Measurements from ENCODE around the gene ZNF564.
A peak's percentile ranks its signal among the peaks of the same experiment; 100 is the strongest.

The ZNF564 gene

DNA sequence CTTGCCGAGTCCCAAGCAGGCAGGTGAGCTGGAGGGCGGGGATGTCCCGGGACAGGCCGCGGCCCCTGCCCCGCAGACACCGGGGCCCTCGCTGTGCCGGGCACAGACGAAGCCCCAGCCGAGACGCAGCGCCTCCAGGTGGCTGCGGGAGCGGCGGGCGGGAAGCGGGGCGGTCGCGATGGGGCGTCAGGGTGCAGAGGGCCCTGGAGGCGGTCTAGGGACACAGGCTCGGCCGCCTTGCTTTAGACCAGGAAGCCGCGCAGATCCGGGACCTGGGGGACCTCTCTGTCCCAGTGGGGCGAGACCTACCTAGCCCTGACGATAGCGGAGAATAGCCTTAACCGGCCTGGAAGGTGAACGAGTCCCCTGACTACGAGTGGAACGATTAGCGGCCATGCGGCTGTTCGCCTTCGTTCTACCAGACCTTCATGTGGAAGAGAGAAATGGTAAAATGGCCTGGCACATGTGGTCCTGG, 4.2 kb upstream of the ZNF564 start:
- Histone ChIP-seq H3K27ac (no peak overlapping the region), H3K27me3 (peaks cover 6% of the 10 kb centered on the region), H3K4me3 (ENCODE audit: low read depth in 1 of 2, low read length in 1 of 2) (no peak overlapping the region), H3K9me3 (no peaks in the 10 kb centered on the region), H3K4me1 (ENCODE audit: control insufficient read depth in 1 of 2, insufficient read depth in 1 of 2, low read depth in 1 of 2, low read length in 1 of 2) (peaks cover 14 to 21% of the 10 kb centered on the region in 2 experiments), H3K36me3 (no peaks in the 10 kb centered on the region)
- TF ChIP-seq, protein P1, sequence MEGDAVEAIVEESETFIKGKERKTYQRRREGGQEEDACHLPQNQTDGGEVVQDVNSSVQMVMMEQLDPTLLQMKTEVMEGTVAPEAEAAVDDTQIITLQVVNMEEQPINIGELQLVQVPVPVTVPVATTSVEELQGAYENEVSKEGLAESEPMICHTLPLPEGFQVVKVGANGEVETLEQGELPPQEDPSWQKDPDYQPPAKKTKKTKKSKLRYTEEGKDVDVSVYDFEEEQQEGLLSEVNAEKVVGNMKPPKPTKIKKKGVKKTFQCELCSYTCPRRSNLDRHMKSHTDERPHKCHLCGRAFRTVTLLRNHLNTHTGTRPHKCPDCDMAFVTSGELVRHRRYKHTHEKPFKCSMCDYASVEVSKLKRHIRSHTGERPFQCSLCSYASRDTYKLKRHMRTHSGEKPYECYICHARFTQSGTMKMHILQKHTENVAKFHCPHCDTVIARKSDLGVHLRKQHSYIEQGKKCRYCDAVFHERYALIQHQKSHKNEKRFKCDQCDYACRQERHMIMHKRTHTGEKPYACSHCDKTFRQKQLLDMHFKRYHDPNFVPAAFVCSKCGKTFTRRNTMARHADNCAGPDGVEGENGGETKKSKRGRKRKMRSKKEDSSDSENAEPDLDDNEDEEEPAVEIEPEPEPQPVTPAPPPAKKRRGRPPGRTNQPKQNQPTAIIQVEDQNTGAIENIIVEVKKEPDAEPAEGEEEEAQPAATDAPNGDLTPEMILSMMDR (IDR thresholded peaks at IDR 0.05) = no peak

DNA sequence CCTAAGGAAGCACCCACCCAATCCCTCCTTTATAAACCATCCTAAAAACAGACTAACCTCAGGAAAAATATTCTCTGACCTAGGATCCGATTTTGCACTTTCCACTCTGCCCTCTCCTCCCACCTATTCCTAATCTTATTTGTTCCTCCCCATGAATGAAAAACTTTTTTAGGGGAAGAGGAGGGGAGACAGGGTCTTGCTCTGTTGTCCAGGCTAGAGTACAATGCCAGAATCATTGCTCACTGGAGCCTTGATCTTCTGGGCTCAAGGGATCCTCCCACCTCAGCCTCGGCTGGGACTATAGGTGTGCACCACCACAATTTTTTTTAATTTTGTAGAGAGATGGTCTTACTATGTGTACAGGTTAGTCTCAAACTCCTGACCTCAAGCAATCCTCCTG, 4.4 kb downstream of the ZNF564 start:
- no peak overlapping the region for H3K4me3 ChIP-seq (ENCODE audit: low read depth in 1 of 2, low read length in 1 of 2)
- peaks cover 12 to 17% of the 10 kb centered on the region in 2 experiments for H3K4me1 ChIP-seq (ENCODE audit: control insufficient read depth in 1 of 2, insufficient read depth in 1 of 2, low read depth in 1 of 2, low read length in 1 of 2)
- no peak overlapping the region for H3K27ac ChIP-seq
- no peaks in the 10 kb centered on the region for H3K27me3 ChIP-seq
- peaks cover 7% of the 10 kb centered on the region for H3K36me3 ChIP-seq
- TF ChIP-seq, protein P1 (IDR thresholded peaks at IDR 0.05) = no peak
- H3K9me3 ChIP-seq = no peaks in the 10 kb centered on the region

DNA sequence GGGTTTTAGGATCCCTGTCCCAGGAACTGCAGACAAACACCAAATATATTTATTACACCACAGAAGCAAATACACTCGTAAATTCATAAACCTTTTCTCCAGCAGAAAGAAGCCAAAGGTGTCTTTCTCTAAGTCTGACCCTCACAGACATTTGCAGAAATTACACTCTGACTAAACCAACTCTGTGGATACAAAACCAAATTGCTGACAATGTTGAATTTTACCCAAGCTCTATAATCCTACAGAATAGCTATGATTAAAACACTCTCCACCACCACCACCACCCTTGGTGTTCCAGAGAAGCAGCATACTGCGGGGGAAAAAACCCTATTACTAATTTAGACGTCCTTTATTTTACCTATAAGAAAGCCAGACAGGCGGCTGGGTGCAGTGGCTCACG, 5.2 kb downstream of the ZNF564 start:
- Histone ChIP-seq H3K4me3 (ENCODE audit: low read depth in 1 of 2, low read length in 1 of 2) (no peak overlapping the region), H3K36me3 (peaks cover 9% of the 10 kb centered on the region), H3K9me3 (no peaks in the 10 kb centered on the region), H3K4me1 (ENCODE audit: control insufficient read depth in 1 of 2, insufficient read depth in 1 of 2, low read depth in 1 of 2, low read length in 1 of 2) (peaks cover 8 to 17% of the 10 kb centered on the region in 2 experiments), H3K27me3 (no peaks in the 10 kb centered on the region), H3K27ac (no peak overlapping the region)
- TF ChIP-seq, protein P1 (IDR thresholded peaks at IDR 0.05) = no peak

DNA sequence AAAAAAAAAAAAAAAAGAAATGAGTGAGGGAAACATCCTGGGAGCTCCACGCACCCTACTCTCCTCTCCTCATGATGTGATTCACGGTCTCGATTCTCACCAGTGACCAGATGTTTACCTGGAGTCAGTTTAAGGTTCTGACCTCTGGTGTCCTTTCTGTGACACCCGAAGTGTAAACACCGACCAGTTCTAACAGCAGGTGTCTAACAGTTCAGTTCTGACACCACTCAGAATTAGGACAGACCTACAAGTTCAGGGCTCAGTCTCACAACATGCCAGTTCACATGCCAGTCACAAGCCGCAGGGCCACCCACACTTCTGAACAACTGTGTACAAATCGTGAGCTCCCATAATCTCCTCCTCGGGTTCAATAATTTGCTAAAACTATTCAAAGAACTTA, 6.0 kb downstream of the ZNF564 start:
- TF ChIP-seq, protein P1 (IDR thresholded peaks at IDR 0.05) = no peak
- H3K36me3 ChIP-seq = peaks cover 15% of the 10 kb centered on the region
- H3K9me3 ChIP-seq = no peaks in the 10 kb centered on the region
- no peak overlapping the region for H3K4me3 ChIP-seq (ENCODE audit: low read depth in 1 of 2, low read length in 1 of 2)
- H3K27me3 ChIP-seq = no peaks in the 10 kb centered on the region
- peaks cover 2 to 12% of the 10 kb centered on the region in 2 experiments for H3K4me1 ChIP-seq (ENCODE audit: control insufficient read depth in 1 of 2, insufficient read depth in 1 of 2, low read depth in 1 of 2, low read length in 1 of 2)
- no peak overlapping the region for H3K27ac ChIP-seq

DNA sequence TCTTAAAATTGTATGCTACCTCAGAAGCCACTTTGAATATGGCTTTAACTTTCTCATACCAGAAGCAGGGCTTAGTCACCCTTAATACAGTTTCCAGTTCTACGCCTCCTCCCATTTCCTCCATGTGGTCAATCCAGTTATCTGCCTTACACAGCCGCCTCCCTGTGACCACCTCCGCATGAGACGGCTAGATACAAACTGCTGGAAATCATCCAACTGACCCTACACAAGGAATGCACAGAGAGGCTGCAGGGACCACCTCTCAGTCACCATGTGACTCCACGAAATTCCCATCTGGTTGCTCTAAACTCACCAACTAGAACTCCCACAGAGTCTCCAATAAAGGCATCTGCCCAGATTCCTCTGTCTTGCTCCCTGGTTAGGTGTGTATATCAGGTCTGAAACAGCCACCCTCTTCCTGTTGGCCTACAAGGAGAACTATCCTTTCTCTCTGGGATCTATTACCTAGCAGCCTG, 6.8 kb downstream of the ZNF564 start:
- H3K27ac ChIP-seq = peak overlapping the region; percentile 25
- H3K36me3 ChIP-seq = peaks cover 19% of the 10 kb centered on the region
- H3K4me1 ChIP-seq (ENCODE audit: control insufficient read depth in 1 of 2, insufficient read depth in 1 of 2, low read depth in 1 of 2, low read length in 1 of 2) = peaks cover 0 to 4% of the 10 kb centered on the region in 2 experiments
- no peaks in the 10 kb centered on the region for H3K27me3 ChIP-seq
- no peaks in the 10 kb centered on the region for H3K9me3 ChIP-seq
- TF ChIP-seq, protein P1 (IDR thresholded peaks at IDR 0.05) = no peak
- no peak overlapping the region for H3K4me3 ChIP-seq (ENCODE audit: low read depth in 1 of 2, low read length in 1 of 2)

Measured in neutrophil (primary cell).